Endothelial cell (in vitro differentiated cells): Measurements from ENCODE around the gene CREB5. TPM values are rescaled to one million over a fixed set of nuclear protein-coding genes. Genes with fewer than 3 reads are reported as not detected.

Experiments
- DNase-seq: peaks from one replicate; pipeline ENCODE4 v3.0.0; 2021; ENCODE audit warnings: low spot score
- H3K27ac Mint-ChIP-seq: one replicate; pipeline ENCODE4 v1.8.0; 2021; ENCODE audit warnings: mixed read lengths, inconsistent platforms; ENCODE audit not compliant: unreplicated experiment
- H3K27me3 Mint-ChIP-seq: one replicate; pipeline ENCODE4 v1.8.0; 2021; ENCODE audit warnings: mild to moderate bottlenecking, moderate library complexity, mixed read lengths, inconsistent platforms; ENCODE audit not compliant: unreplicated experiment
- H3K36me3 Mint-ChIP-seq: one replicate; pipeline ENCODE4 v1.8.0; 2021; ENCODE audit warnings: mild to moderate bottlenecking, low read depth, mixed read lengths, inconsistent platforms; ENCODE audit not compliant: unreplicated experiment
- H3K4me1 Mint-ChIP-seq: one replicate; pipeline ENCODE4 v1.8.0; 2021; ENCODE audit warnings: mild to moderate bottlenecking, mixed read lengths, inconsistent platforms; ENCODE audit not compliant: unreplicated experiment
- H3K4me3 Mint-ChIP-seq: one replicate; pipeline ENCODE4 v1.8.0; 2021; ENCODE audit warnings: mild to moderate bottlenecking, mixed read lengths, inconsistent platforms; ENCODE audit not compliant: unreplicated experiment
- H3K9me3 Mint-ChIP-seq: one replicate; pipeline ENCODE4 v1.8.0; 2021; ENCODE audit warnings: mixed read lengths, inconsistent platforms; ENCODE audit not compliant: unreplicated experiment
- CTCF ChIP-seq: fragments of 200-600 bp; sonication (generic); IDR thresholded peaks from one replicate; pipeline ENCODE4 v1.5.0; 2021; ENCODE audit warnings: antibody characterized with exemption; ENCODE audit not compliant: unreplicated experiment
- total RNA-seq: library from RNA; stranded (reverse); fragmentation: NEBNext Ultra II Directional; extraction: Animal tissue kit (Norgen Biotek cat#: 25700); gene quantifications from one replicate; pipeline ENCODE4 v1.2.1, GENCODE V29; 2021; ENCODE audit not compliant: unreplicated experiment

Gene CREB5
- total RNA-seq, 1 donor from 2014 or later, result 5.6 TPM

- Mint-ChIP-seq H3K27ac (no peak overlapping the region), H3K4me3 (no peak overlapping the region), H3K27me3 (no peaks in the 10 kb centered on the region), H3K4me1 (no peaks in the 10 kb centered on the region), H3K9me3 (no peaks in the 10 kb centered on the region), H3K36me3 (no peaks in the 10 kb centered on the region)
- TF ChIP-seq CTCF, result no peak
- no peak for DNase-seq
Measured at GRCh38 chr7:28500138-28500537, 87.8 kb downstream of the CREB5 start.

GRCh38 chr7:28502408-28502807, 90.1 kb downstream of the CREB5 start:
- Mint-ChIP-seq H3K36me3 (no peaks in the 10 kb centered on the region), H3K27me3 (no peaks in the 10 kb centered on the region), H3K4me1 (no peaks in the 10 kb centered on the region), H3K27ac (no peak overlapping the region), H3K9me3 (no peaks in the 10 kb centered on the region), H3K4me3 (no peak overlapping the region)
- DNase-seq, result no peak
- no peak for TF ChIP-seq CTCF

GRCh38 chr7:28503396-28503795, 91.1 kb downstream of the CREB5 start:
- no peaks in the 10 kb centered on the region for H3K9me3 Mint-ChIP-seq
- no peak overlapping the region for H3K4me3 Mint-ChIP-seq

GRCh38 chr7:28505014-28505413, 92.7 kb downstream of the CREB5 start:
- DNase-seq, result no peak
- H3K4me1 Mint-ChIP-seq, result peaks cover 6% of the 10 kb centered on the region
- no peak overlapping the region for H3K27ac Mint-ChIP-seq
- H3K27me3 Mint-ChIP-seq, result no peaks in the 10 kb centered on the region
- no peak for TF ChIP-seq CTCF
- H3K36me3 Mint-ChIP-seq, result no peaks in the 10 kb centered on the region
- H3K9me3 Mint-ChIP-seq, result no peaks in the 10 kb centered on the region
- no peak overlapping the region for H3K4me3 Mint-ChIP-seq

More at GRCh38 chr7:28503396-28503795, 91.1 kb downstream of the CREB5 start:
- H3K36me3 Mint-ChIP-seq, result no peaks in the 10 kb centered on the region
- DNase-seq, result no peak
- no peaks in the 10 kb centered on the region for H3K27me3 Mint-ChIP-seq
- no peaks in the 10 kb centered on the region for H3K4me1 Mint-ChIP-seq
- no peak overlapping the region for H3K27ac Mint-ChIP-seq
- TF ChIP-seq CTCF, result no peak

GRCh38 chr7:28505867-28506266, 93.5 kb downstream of the CREB5 start:
- no peaks in the 10 kb centered on the region for H3K9me3 Mint-ChIP-seq
- no peak for DNase-seq
- H3K36me3 Mint-ChIP-seq, result no peaks in the 10 kb centered on the region
- TF ChIP-seq CTCF, result no peak
- peaks cover 7% of the 10 kb centered on the region for H3K4me1 Mint-ChIP-seq
- H3K27me3 Mint-ChIP-seq, result no peaks in the 10 kb centered on the region
- no peak overlapping the region for H3K27ac Mint-ChIP-seq
- no peak overlapping the region for H3K4me3 Mint-ChIP-seq
